ENCODE data around the gene KIF6. TPM values are rescaled to one million over a fixed set of nuclear protein-coding genes. Genes with fewer than 3 reads are reported as not detected.

Gene KIF6
- total and polyA plus RNA-seq, 2 of the 8 experiments (the other 6 are each of a cell fraction or from before 2014, with no cell fraction given) = 0.53 to 0.65 TPM

DNA sequence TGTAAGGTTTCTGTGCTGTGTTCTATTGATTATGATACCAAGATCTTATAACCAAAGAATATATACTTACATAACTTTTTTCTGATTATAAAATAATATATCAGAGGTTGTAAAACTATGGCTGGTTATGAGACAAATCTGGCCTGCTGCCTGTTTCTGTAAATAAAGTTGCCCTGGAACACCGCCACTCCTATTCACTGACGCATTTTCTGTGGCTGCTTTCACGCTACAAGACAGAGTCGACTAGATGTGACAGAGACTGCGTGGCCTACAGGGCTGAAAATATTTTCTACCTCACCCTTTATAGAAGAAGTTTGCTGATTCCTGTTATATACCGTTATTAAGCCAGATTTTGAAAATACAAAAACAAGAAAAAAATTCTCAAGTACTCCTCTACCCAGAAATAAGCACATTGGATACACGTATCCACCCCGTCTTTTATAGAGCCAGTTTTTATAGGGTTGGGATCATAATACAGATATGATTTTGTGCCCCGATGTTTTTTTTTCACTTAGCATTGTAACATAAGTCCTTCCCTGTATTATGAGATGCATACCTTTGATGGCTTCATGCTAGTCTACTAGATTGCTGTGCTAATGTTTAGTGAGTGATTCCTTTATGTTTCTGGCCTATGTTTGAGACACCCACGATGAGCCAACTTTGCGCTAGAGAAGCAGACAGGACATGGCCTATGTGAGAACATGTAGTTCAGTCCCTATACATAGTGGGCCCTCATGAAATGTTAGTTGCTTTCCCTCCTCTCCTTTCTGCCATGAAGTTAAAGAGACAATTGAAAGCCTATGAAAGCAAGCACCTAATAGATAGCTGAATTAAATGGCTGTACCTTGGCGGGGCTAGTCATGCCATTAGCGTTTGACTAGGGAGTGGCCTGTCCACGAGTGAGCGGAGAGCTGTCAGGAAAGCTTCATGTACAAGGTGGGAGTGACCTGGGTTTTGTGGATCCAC is 304.6 kb downstream of the KIF6 start:
- no peak overlapping the region for H3K56ac ChIP-seq (replicated peaks; ENCODE audit: insufficient read length, low read depth, low read length)
- H2BK15ac ChIP-seq (ENCODE audit: low read length) = no peak overlapping the region
- FAIRE-seq = no peak
- H4K8ac ChIP-seq (ENCODE audit: extremely low read depth, insufficient read depth, low read length) = no peak overlapping the region
- POLR2A ChIA-PET (ENCODE audit: partially characterized antibody) = no interaction called here
- H4K91ac ChIP-seq (replicated peaks; ENCODE audit: insufficient read length, low read length) = no peak overlapping the region
- no peak overlapping the region for H3K4me3 ChIP-seq (ENCODE audit: extremely low read depth in 1 of 4, insufficient read depth in 2 of 4, low read depth in 3 of 4, low read length in 4 of 4)
- no peaks in the 10 kb centered on the region for H3K36me3 ChIP-seq (ENCODE audit: control insufficient read depth in 2 of 4, insufficient read depth in 4 of 4, low read length in 3 of 4)
- no peaks in the 10 kb centered on the region for H3K79me1 ChIP-seq (ENCODE audit: low read depth, low read length)
- no peak overlapping the region for H2BK12ac ChIP-seq (ENCODE audit: low read depth, low read length)
- H4K5ac ChIP-seq (ENCODE audit: insufficient read length, low read depth, low read length) = no peak overlapping the region
- CTCF ChIA-PET (ENCODE audit: partially characterized antibody) = no interaction called here
- H3K79me2 ChIP-seq (ENCODE audit: control insufficient read depth in 1 of 2, insufficient read depth in 2 of 2, low read length in 2 of 2) = no peaks in the 10 kb centered on the region
- H3K9me3 ChIP-seq (ENCODE audit: insufficient read depth in 2 of 2, low read depth in 1 of 2, low read length in 1 of 2) = no peaks in the 10 kb centered on the region
- no peak overlapping the region for H3K4ac ChIP-seq (replicated peaks; ENCODE audit: insufficient read length, low read depth, low read length)
- no peak overlapping the region for H2AFZ ChIP-seq (ENCODE audit: low read length)
- H3K9ac ChIP-seq (replicated peaks in 1 of 4; ENCODE audit: extremely low read depth in 1 of 4, low read depth in 3 of 4, low read length in 3 of 4) = no peak overlapping the region
- 92% methylated on average over 15 of the region's 15 CpGs; no CpG with 5 or more reads in 1 of the 2 experiments for WGBS, 2 experiments (ENCODE audit: extremely low coverage in 1 of 2, insufficient coverage in 1 of 2, insufficient read length in 1 of 2, insufficient replicate concordance in 2 of 2, low coverage in 1 of 2, low lambda C conversion rate in 2 of 2, missing lambda C conversion rate in 1 of 2)
- no peak overlapping the region for H3K4me2 ChIP-seq (ENCODE audit: insufficient read depth in 1 of 2, low read depth in 2 of 2, low read length in 2 of 2)
- no peak overlapping the region for H3K14ac ChIP-seq (ENCODE audit: insufficient read length)
- H3K23me2 ChIP-seq (ENCODE audit: low read depth, low read length) = no peaks in the 10 kb centered on the region
- H3K23ac ChIP-seq (ENCODE audit: insufficient read length) = no peak overlapping the region
- peaks cover 0 to 2% (median 0%) of the 10 kb centered on the region in 4 experiments; a peak in 1 of 7 replicates for H3K4me1 ChIP-seq (replicated peaks in 1 of 4; ENCODE audit: control insufficient read depth in 3 of 4, insufficient read depth in 4 of 4, low read length in 3 of 4)
- no peaks in the 10 kb centered on the region for H4K20me1 ChIP-seq (replicated peaks in 1 of 2; ENCODE audit: control insufficient read depth in 1 of 2, insufficient read depth in 2 of 2, low read length in 2 of 2)
- no peaks in the 10 kb centered on the region for H3K27me3 ChIP-seq (replicated peaks in 1 of 4; ENCODE audit: control insufficient read depth in 3 of 4, extremely low read depth in 1 of 4, insufficient read depth in 3 of 4, low read length in 3 of 4)
- no peak for DNase-seq (ENCODE audit: low read depth in 1 of 2, low spot score in 2 of 2)
- H2BK120ac ChIP-seq (replicated peaks; ENCODE audit: low read depth, low read length) = no peak overlapping the region
- H3K27ac ChIP-seq (ENCODE audit: low read depth, low read length) = no peak overlapping the region
- H3K18ac ChIP-seq (ENCODE audit: extremely low read depth, low read length) = no peak overlapping the region
- H2BK5ac ChIP-seq (ENCODE audit: low read depth, low read length) = no peak overlapping the region
- H2AK5ac ChIP-seq (ENCODE audit: low read depth, low read length) = no peak overlapping the region
- H2BK20ac ChIP-seq (ENCODE audit: low read length) = no peak overlapping the region
- no peak for TF ChIP-seq SIRT6 (IDR thresholded peaks at IDR 0.05; ENCODE audit: low read length)
- TF ChIP-seq CTCF (IDR thresholded peaks at IDR 0.05; ENCODE audit: control extremely low read depth in 1 of 3, insufficient read depth in 1 of 3, low read depth in 1 of 3, low read length in 3 of 3) = no peak
- TF ChIP-seq NRF1 (IDR thresholded peaks at IDR 0.05; ENCODE audit: low read depth, low read length) = no peak
- TF ChIP-seq SP1 (IDR thresholded peaks at IDR 0.05; ENCODE audit: low read depth, low read length) = no peak
- TF ChIP-seq MAFK (IDR thresholded peaks at IDR 0.05; ENCODE audit: low read depth, low read length) = no peak
- TF ChIP-seq EP300 (IDR thresholded peaks at IDR 0.05; ENCODE audit: borderline replicate concordance in 1 of 2, low read depth in 2 of 2, low read length in 2 of 2) = no peak
- no peak for TF ChIP-seq KDM5A (IDR thresholded peaks at IDR 0.05; ENCODE audit: low read length)
- TF ChIP-seq NANOG (IDR thresholded peaks at IDR 0.05; ENCODE audit: insufficient read depth, low read depth, low read length, poor library complexity, severe bottlenecking) = no peak
- no peak for TF ChIP-seq ASH2L (IDR thresholded peaks at IDR 0.05; ENCODE audit: low read length)
- TF ChIP-seq BACH1 (IDR thresholded peaks at IDR 0.05; ENCODE audit: low read length) = no peak

All from H1 (cell line).